Brain microvascular endothelial cell (primary cell): ENCODE results near the gene DCAF17.

ENCODE experiments used
- DNase-seq: peaks from one replicate; pipeline ENCODE4 v3.0.0-alpha.2; 2020
- H3K27ac ChIP-seq: fragments of 250-450 bp; sonication (Bioruptor Pico); 2 replicates; pipeline ENCODE4 v1.5.1; 2020; ENCODE audit warnings: mild to moderate bottlenecking, moderate library complexity
- H3K27me3 ChIP-seq: fragments of 250-450 bp; sonication (Bioruptor Pico); replicated peaks from 2 replicates; pipeline ENCODE4 v1.5.1; 2020; ENCODE audit warnings: mild to moderate bottlenecking
- H3K36me3 ChIP-seq: fragments of 250-450 bp; sonication (Bioruptor Pico); replicated peaks from 2 replicates; pipeline ENCODE4 v1.5.1; 2020; ENCODE audit warnings: mild to moderate bottlenecking
- H3K4me3 ChIP-seq: 2 replicates; pipeline ENCODE4 v1.5.1; 2011; ENCODE audit warnings: low read depth, mild to moderate bottlenecking, control low read depth, low read length, moderate library complexity
- CTCF ChIP-seq: IDR thresholded peaks from 2 replicates; pipeline ENCODE4 v1.5.1; 2011; ENCODE audit warnings: low read depth, mild to moderate bottlenecking, moderate library complexity, low read length, control low read depth, inconsistent platforms; ENCODE audit errors: missing control alignments
- in situ Hi-C: cut with HindIII; loops from 2 replicates; pipeline ENCODE4 v1.10.0; 2017; ENCODE audit warnings: low sequenced_read_pairs, low pct_ligation_motif_present

The DCAF17 gene

DNA sequence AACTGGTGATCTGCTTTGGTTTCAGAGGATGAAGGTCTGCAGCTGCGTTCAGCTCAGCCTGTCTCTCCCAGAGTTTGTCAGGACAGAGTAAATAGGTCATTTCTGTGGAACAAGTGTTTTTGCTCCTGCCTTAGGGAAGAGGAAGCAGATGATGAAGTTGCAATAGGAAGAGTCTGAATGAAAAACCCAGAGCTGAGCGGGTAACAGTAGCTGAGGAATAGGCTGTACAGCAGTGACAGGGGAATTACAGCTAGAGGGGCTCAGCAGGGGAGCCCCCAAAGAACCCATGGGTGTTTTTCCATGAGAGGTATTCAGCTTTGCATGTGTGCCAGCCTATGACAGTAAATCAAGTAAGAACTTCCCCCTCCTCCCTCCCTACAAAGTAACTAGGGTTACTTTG lies 78.0 kb downstream of the DCAF17 start:
- in situ Hi-C loops, result no loop called here
- no peaks in the 10 kb centered on the region for H3K36me3 ChIP-seq
- no peak overlapping the region for H3K4me3 ChIP-seq
- TF ChIP-seq CTCF, result no peak
- no peaks in the 10 kb centered on the region for H3K27me3 ChIP-seq
- no peak overlapping the region for H3K27ac ChIP-seq
- no peak for DNase-seq

GRCh38 chr2:171512683-171513195 lies 78.7 kb downstream of the DCAF17 start:
- no peak for DNase-seq
- in situ Hi-C loops, result no loop called here
- no peaks in the 10 kb centered on the region for H3K27me3 ChIP-seq

DNA sequence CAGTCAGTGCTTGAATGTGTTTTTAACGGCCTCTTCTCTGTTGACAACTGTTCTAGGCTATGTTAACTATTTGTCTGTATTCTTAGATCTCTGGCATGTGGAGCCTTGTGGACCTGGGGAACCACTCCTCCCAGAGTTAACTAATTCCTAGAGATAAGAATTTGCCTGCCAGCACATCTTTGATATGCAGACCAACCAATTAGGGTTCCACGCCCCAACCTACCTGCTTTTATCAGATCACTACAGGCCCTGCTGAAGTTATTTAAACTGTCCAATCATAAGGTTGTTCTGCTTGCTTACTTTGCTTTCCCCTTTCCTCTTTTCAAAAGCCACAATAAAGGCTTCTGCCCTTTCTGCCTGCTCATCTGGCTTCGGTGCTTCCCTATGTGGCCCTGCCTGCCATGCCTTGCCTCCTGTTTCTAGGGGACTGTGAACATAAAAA lies 79.7 kb downstream of the DCAF17 start:
- H3K36me3 ChIP-seq, result no peaks in the 10 kb centered on the region
- H3K27me3 ChIP-seq, result no peaks in the 10 kb centered on the region
- H3K4me3 ChIP-seq, result no peak overlapping the region
- H3K27ac ChIP-seq, result no peak overlapping the region
- in situ Hi-C loops, result no loop called here
- TF ChIP-seq CTCF, result no peak
- no peak for DNase-seq

More at GRCh38 chr2:171512683-171513195, 78.7 kb downstream of the DCAF17 start:
- no peak overlapping the region for H3K27ac ChIP-seq
- H3K36me3 ChIP-seq, result no peaks in the 10 kb centered on the region
- no peak overlapping the region for H3K4me3 ChIP-seq
- TF ChIP-seq CTCF, result no peak

DNA sequence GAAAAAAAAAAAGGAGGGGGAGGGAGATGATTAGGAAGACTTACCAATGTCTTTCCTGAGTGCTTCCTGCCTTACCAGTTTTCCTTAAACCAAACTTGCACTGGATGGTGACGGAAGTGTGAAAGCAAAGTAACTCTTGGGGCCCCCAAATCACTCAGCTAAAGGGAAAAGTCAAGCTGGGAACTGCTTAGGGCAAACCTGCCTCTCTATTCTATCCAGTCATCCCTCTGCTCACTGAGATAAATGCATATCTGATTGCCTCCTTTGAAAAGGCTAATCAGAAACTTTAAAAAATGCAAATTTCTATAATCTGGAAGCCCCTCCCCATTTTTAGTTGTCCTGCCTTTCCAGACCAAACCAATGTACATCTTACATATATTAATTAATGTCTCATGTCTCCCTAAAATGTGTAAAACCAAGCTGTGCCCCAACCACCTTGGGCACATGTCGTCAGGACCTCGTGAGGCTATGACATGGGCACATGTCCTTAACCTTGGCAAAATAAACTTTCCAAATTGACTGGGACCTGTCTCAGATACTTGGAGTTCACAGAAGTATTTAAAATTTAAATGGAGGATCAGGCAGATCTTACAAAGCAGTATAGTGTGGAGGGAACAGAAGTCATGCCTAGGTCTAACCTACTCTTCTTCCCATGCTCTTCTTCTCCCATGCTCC lies 81.0 kb downstream of the DCAF17 start:
- no peak overlapping the region for H3K4me3 ChIP-seq
- no peaks in the 10 kb centered on the region for H3K36me3 ChIP-seq
- H3K27me3 ChIP-seq, result no peaks in the 10 kb centered on the region
- in situ Hi-C loops, result no loop called here
- TF ChIP-seq CTCF, result no peak
- DNase-seq, result no peak
- H3K27ac ChIP-seq, result no peak overlapping the region

DNA sequence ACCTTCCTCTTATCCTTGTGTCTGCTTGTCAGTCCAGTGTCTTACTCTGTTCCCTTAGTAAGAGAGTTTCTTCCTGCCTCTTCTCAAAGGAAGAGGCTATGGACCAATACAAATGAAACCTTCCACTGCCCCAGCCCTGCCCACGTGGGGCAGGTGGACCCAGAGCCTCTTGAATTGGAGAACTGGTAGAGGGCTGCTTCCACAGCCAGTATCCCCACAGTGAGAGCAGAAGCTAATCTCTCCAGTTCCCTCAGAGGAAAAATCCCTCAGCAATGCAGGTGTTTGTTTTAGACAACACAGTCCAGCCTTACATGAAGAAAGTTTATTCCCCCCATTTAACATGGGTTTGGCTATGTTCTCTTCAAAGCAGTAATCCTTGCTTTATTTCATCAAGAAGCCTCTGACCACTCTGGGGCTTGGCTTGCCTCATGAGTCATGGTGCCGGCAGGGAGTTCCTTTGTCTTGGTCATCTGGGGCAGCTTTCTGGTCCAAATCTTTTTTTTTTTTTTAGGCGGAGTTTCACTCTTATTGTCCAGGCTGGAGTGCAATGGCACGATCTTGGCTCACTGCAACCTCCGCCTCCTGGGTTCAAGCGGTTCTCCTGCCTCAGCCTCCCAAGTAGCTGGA lies 81.8 kb downstream of the DCAF17 start:
- no peaks in the 10 kb centered on the region for H3K27me3 ChIP-seq
- no peaks in the 10 kb centered on the region for H3K36me3 ChIP-seq
- in situ Hi-C loops, result no loop called here
- H3K27ac ChIP-seq, result no peak overlapping the region
- TF ChIP-seq CTCF, result no peak
- no peak overlapping the region for H3K4me3 ChIP-seq
- DNase-seq, result peak; percentile 68
